SK-N-SH (cell line): ENCODE results near the gene TMOD2. TPM values are rescaled to one million over a fixed set of nuclear protein-coding genes. Genes with fewer than 3 reads are reported as not detected.

Experiments used
- CTCF ChIA-PET: fragments of 300-600, 350-600 bp; formaldehyde crosslinking; extraction: SDS; loops from one replicate; lab custom pipeline; 2021; lab: Yijun Ruan, JAX
- POLR2A ChIA-PET: fragments of 350-600 bp; sonication (Branson Sonifier 250); formaldehyde crosslinking; extraction: SDS; loops from one replicate; lab custom pipeline; 2020; ENCODE audit warnings: antibody characterized with exemption, inconsistent platforms; lab: Yijun Ruan, JAX
- DNase-seq: peaks from one replicate; pipeline ENCODE4 v3.0.0; 2012
- H2AFZ ChIP-seq: fragments of 200-600 bp; sonication (generic); 2 replicates; pipeline ENCODE4 v1.8.1; 2016; ENCODE audit warnings: antibody characterized with exemption, mild to moderate bottlenecking, low read depth
- H3F3A ChIP-seq: fragments of 200-600 bp; sonication (generic); replicated peaks from 2 replicates; pipeline ENCODE3; 2016; ENCODE audit warnings: antibody characterized with exemption, mild to moderate bottlenecking; ENCODE audit not compliant: insufficient read depth
- H3K27ac ChIP-seq, 2 experiments: fragments of 200-500 bp in 1 of 2; fragments of 200-600 bp in 1 of 2; sonication (Bioruptor generic) in 1 of 2; sonication (generic), shearing (Covaris generic) in 1 of 2; 2 replicates each; pipeline versions ENCODE4 v1.5.1 to v1.6.1; 2014 to 2016; ENCODE audit warnings: low read depth in 2 of 2, inconsistent platforms in 1 of 2, low read length in 1 of 2, mild to moderate bottlenecking in 1 of 2, mixed read lengths in 1 of 2
- H3K27me3 ChIP-seq: fragments of 200-600 bp; sonication (generic), shearing (Covaris generic); 2 replicates; pipeline ENCODE4 v1.6.1; 2016; ENCODE audit warnings: mixed run types; ENCODE audit not compliant: insufficient read depth
- H3K36me3 ChIP-seq, 2 experiments: fragments of 200-500 bp in 1 of 2; fragments of 200-600 bp in 1 of 2; sonication (Bioruptor generic) in 1 of 2; sonication (generic) in 1 of 2; replicated peaks in 1 of 2; 2 replicates each; pipeline versions ENCODE3 to v1.5.1; 2014 to 2016; ENCODE audit warnings: low read length in 1 of 2, mild to moderate bottlenecking in 1 of 2; ENCODE audit not compliant: insufficient read depth in 2 of 2, control insufficient read depth in 1 of 2
- H3K4me1 ChIP-seq, 2 experiments: fragments of 200-500 bp in 1 of 2; fragments of 200-600 bp in 1 of 2; sonication (Bioruptor generic) in 1 of 2; sonication (generic), shearing (Covaris generic) in 1 of 2; 2 replicates each; pipeline versions ENCODE4 v1.5.1 to v1.6.1; 2014 to 2016; ENCODE audit warnings: low read depth in 1 of 2, low read length in 1 of 2, mixed run types in 1 of 2; ENCODE audit not compliant: insufficient read depth in 2 of 2, control insufficient read depth in 1 of 2
- H3K4me2 ChIP-seq: fragments of 200-600 bp; sonication (generic), shearing (Covaris generic); 2 replicates; pipeline ENCODE4 v1.6.1; 2017; ENCODE audit warnings: mixed run types
- H3K4me3 ChIP-seq, 2 experiments: fragments of 200-500 bp in 1 of 2; fragments of 200-600 bp in 1 of 2; sonication (Bioruptor generic) in 1 of 2; sonication (generic), shearing (Covaris generic) in 1 of 2; 2 replicates each; pipeline versions ENCODE4 v1.5.1 to v1.8.1; 2014 to 2016; ENCODE audit warnings: low read depth in 2 of 2, inconsistent platforms in 1 of 2, low read length in 1 of 2, mild to moderate bottlenecking in 1 of 2, mixed read lengths in 1 of 2, moderate library complexity in 1 of 2
- H3K79me2 ChIP-seq: fragments of 200-600 bp; sonication (generic); 2 replicates; pipeline ENCODE4 v1.8.1; 2017; ENCODE audit warnings: mild to moderate bottlenecking; ENCODE audit not compliant: insufficient read depth
- H3K9ac ChIP-seq: fragments of 200-600 bp; sonication (generic); 2 replicates; pipeline ENCODE4 v1.6.1; 2017; ENCODE audit warnings: mixed run types
- H3K9me2 ChIP-seq: fragments of 200-600 bp; sonication (generic); 2 replicates; pipeline ENCODE4 v1.6.1; 2017; ENCODE audit warnings: mixed run types
- H3K9me3 ChIP-seq: fragments of 200-600 bp; sonication (generic); 2 replicates; pipeline ENCODE4 v1.6.1; 2017; ENCODE audit warnings: mixed run types, mild to moderate bottlenecking, moderate library complexity
- H4K20me1 ChIP-seq: fragments of 200-600 bp; sonication (generic); 2 replicates; pipeline ENCODE4 v1.6.1; 2017; ENCODE audit warnings: mild to moderate bottlenecking, mixed run types; ENCODE audit not compliant: insufficient read depth
- ELF1 ChIP-seq: IDR thresholded peaks from 2 replicates; pipeline ENCODE4 v1.4.0; 2012
- EP300 ChIP-seq, 2 experiments: IDR thresholded peaks; 2 replicates each; pipeline versions ENCODE4 v1.4.0 to v1.6.1; 2012; ENCODE audit warnings: borderline replicate concordance in 1 of 2, low read depth in 1 of 2, low read length in 1 of 2
- FOSL2 ChIP-seq: IDR thresholded peaks from 2 replicates; pipeline ENCODE4 v1.4.0; 2012; ENCODE audit warnings: low read depth, mild to moderate bottlenecking, moderate library complexity, borderline replicate concordance
- FOXJ3 ChIP-seq: sonication (generic); formaldehyde crosslinking; IDR thresholded peaks from 2 replicates; pipeline ENCODE4 v1.5.1; 2020; ENCODE audit warnings: mild to moderate bottlenecking, missing genetic modification reagents
- GABPA ChIP-seq: IDR thresholded peaks from 2 replicates; pipeline ENCODE4 v1.4.0; 2012; ENCODE audit warnings: low read depth, mild to moderate bottlenecking
- GATA2 ChIP-seq: sonication (generic); formaldehyde crosslinking; IDR thresholded peaks from 2 replicates; pipeline ENCODE4 v1.5.0; 2020; ENCODE audit warnings: mild to moderate bottlenecking, missing genetic modification reagents
- JUND ChIP-seq: IDR thresholded peaks from 2 replicates; pipeline ENCODE4 v1.4.0; 2012
- MEF2A ChIP-seq: IDR thresholded peaks from 2 replicates; pipeline ENCODE4 v1.4.0; 2012; ENCODE audit warnings: low read depth, borderline replicate concordance
- POLR2AphosphoS5 ChIP-seq: IDR thresholded peaks from 2 replicates; pipeline ENCODE4 v1.6.1; 2012; ENCODE audit warnings: low read depth, low read length
- RCOR1 ChIP-seq: fragments of 150-350 bp; IDR thresholded peaks from 2 replicates; pipeline ENCODE4 v1.6.1; 2017; ENCODE audit warnings: antibody characterized with exemption, low read length
- RFX5 ChIP-seq: IDR thresholded peaks from 2 replicates; pipeline ENCODE4 v1.6.1; 2012; ENCODE audit warnings: mild to moderate bottlenecking, improper control_type of control experiment, low read length
- RXRA ChIP-seq: IDR thresholded peaks from 2 replicates; pipeline ENCODE4 v1.4.0; 2012; ENCODE audit warnings: low read depth, mild to moderate bottlenecking, borderline replicate concordance
- TAF1 ChIP-seq: IDR thresholded peaks from 2 replicates; pipeline ENCODE4 v1.6.1; 2012; ENCODE audit warnings: low read depth, mild to moderate bottlenecking, low read length, moderate library complexity, borderline replicate concordance
- YY1 ChIP-seq: IDR thresholded peaks from 2 replicates; pipeline ENCODE4 v1.4.0; 2012; ENCODE audit warnings: low read depth, mild to moderate bottlenecking
- ZBTB33 ChIP-seq: IDR thresholded peaks from 2 replicates; pipeline ENCODE4 v1.4.0; 2012; ENCODE audit warnings: low read depth, borderline replicate concordance
- WGBS: methylation state at CpG from one replicate; pipeline ENCODE4 v1.1.6; 2017; ENCODE audit warnings: low lambda C conversion rate; 5-methylcytosine and 5-hydroxymethylcytosine counted together
- polyA plus RNA-seq, 3 experiments: library from polyadenylated mRNA; depleted of rRNA; stranded (reverse); fragments of >200 nt; gene quantifications; 2 replicates each; pipeline ENCODE4 v1.2.3, GENCODE V29; 2012
- TF ChIP-seq, protein P1 (sequence below): IDR thresholded peaks from 2 replicates; pipeline ENCODE4 v1.6.1; 2012; ENCODE audit warnings: mild to moderate bottlenecking, low read depth, low read length, moderate library complexity
- TF ChIP-seq, protein P2 (sequence below): IDR thresholded peaks from 2 replicates; pipeline ENCODE4; 2012
- TF ChIP-seq, protein P3 (sequence below): IDR thresholded peaks from 2 replicates; pipeline ENCODE4 v1.4.0; 2012; ENCODE audit warnings: low read depth
- TF ChIP-seq, protein P4 (sequence below): fragments of 200-600 bp; sonication (generic); IDR thresholded peaks from 2 replicates; pipeline ENCODE4 v1.6.1; 2017; ENCODE audit warnings: antibody characterized with exemption, mild to moderate bottlenecking, moderate library complexity

TMOD2 gene
- polyA plus RNA-seq, 1 of the 3 experiments (the other 2 are of a cell fraction), result 2.7 TPM

GRCh38 chr15:51765751-51766150 is 14.4 kb downstream of the TMOD2 start:
- H4K20me1 ChIP-seq, result no peaks in the 10 kb centered on the region
- H3K9me3 ChIP-seq, result no peaks in the 10 kb centered on the region
- WGBS, result 93% methylated on average over 7 of the region's 7 CpGs
- H3K9me2 ChIP-seq, result no peaks in the 10 kb centered on the region
- TF ChIP-seq MEF2A (no peak), GATA2 (CRISPR knock-in tag) (no peak), POLR2AphosphoS5 (no peak), YY1 (no peak), RCOR1 (no peak), ELF1 (no peak), FOXJ3 (no peak), FOSL2 (no peak), ZBTB33 (no peak), EP300 (IDR thresholded peaks at IDR 0.05; ENCODE audit: borderline replicate concordance in 1 of 2, low read depth in 1 of 2, low read length in 1 of 2) (no peak), GABPA (no peak), JUND (no peak), TAF1 (no peak), RXRA (no peak), RFX5 (no peak)
- TF ChIP-seq, protein P1, sequence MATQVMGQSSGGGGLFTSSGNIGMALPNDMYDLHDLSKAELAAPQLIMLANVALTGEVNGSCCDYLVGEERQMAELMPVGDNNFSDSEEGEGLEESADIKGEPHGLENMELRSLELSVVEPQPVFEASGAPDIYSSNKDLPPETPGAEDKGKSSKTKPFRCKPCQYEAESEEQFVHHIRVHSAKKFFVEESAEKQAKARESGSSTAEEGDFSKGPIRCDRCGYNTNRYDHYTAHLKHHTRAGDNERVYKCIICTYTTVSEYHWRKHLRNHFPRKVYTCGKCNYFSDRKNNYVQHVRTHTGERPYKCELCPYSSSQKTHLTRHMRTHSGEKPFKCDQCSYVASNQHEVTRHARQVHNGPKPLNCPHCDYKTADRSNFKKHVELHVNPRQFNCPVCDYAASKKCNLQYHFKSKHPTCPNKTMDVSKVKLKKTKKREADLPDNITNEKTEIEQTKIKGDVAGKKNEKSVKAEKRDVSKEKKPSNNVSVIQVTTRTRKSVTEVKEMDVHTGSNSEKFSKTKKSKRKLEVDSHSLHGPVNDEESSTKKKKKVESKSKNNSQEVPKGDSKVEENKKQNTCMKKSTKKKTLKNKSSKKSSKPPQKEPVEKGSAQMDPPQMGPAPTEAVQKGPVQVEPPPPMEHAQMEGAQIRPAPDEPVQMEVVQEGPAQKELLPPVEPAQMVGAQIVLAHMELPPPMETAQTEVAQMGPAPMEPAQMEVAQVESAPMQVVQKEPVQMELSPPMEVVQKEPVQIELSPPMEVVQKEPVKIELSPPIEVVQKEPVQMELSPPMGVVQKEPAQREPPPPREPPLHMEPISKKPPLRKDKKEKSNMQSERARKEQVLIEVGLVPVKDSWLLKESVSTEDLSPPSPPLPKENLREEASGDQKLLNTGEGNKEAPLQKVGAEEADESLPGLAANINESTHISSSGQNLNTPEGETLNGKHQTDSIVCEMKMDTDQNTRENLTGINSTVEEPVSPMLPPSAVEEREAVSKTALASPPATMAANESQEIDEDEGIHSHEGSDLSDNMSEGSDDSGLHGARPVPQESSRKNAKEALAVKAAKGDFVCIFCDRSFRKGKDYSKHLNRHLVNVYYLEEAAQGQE, result no peak
- TF ChIP-seq, protein P2, sequence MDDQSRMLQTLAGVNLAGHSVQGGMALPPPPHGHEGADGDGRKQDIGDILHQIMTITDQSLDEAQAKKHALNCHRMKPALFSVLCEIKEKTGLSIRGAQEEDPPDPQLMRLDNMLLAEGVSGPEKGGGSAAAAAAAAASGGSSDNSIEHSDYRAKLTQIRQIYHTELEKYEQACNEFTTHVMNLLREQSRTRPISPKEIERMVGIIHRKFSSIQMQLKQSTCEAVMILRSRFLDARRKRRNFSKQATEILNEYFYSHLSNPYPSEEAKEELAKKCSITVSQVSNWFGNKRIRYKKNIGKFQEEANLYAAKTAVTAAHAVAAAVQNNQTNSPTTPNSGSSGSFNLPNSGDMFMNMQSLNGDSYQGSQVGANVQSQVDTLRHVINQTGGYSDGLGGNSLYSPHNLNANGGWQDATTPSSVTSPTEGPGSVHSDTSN, result no peak
- TF ChIP-seq, protein P3, sequence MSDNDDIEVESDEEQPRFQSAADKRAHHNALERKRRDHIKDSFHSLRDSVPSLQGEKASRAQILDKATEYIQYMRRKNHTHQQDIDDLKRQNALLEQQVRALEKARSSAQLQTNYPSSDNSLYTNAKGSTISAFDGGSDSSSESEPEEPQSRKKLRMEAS, result no peak
- TF ChIP-seq, protein P4, sequence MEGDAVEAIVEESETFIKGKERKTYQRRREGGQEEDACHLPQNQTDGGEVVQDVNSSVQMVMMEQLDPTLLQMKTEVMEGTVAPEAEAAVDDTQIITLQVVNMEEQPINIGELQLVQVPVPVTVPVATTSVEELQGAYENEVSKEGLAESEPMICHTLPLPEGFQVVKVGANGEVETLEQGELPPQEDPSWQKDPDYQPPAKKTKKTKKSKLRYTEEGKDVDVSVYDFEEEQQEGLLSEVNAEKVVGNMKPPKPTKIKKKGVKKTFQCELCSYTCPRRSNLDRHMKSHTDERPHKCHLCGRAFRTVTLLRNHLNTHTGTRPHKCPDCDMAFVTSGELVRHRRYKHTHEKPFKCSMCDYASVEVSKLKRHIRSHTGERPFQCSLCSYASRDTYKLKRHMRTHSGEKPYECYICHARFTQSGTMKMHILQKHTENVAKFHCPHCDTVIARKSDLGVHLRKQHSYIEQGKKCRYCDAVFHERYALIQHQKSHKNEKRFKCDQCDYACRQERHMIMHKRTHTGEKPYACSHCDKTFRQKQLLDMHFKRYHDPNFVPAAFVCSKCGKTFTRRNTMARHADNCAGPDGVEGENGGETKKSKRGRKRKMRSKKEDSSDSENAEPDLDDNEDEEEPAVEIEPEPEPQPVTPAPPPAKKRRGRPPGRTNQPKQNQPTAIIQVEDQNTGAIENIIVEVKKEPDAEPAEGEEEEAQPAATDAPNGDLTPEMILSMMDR, result no peak
- H3K9ac ChIP-seq, result no peak overlapping the region
- H2AFZ ChIP-seq, result no peak overlapping the region
- no peak overlapping the region for H3K4me2 ChIP-seq
- CTCF ChIA-PET, result interaction anchor here (1.2 to 2.2 kb wide), 3 partner anchors 10 to 116 kb away, joined by 7 to 15 read pairs (median 8); no protein-coding TSS in a partner anchor
- no peak for DNase-seq
- no peaks in the 10 kb centered on the region; a peak in 1 of 4 replicates for H3K4me1 ChIP-seq
- POLR2A ChIA-PET, result no interaction called here
- no peak overlapping the region for H3K27ac ChIP-seq
- no peak overlapping the region for H3K4me3 ChIP-seq
- 0 out of 2 replicates have a peak, but pooled peaks cover 11% of the 10 kb centered on the region for H3K79me2 ChIP-seq
- peaks cover 10 to 13% of the 10 kb centered on the region in 2 experiments for H3K36me3 ChIP-seq
- H3F3A ChIP-seq, result no peaks in the 10 kb centered on the region
- no peaks in the 10 kb centered on the region for H3K27me3 ChIP-seq
